CD8-positive, alpha-beta memory T cell (primary cell): ENCODE data around the gene CD99. TPM values are rescaled to one million over a fixed set of nuclear protein-coding genes. Genes with fewer than 3 reads are reported as not detected.
A peak's percentile ranks its signal among the peaks of the same experiment; 100 is the strongest.
"Not testable (repeated sequence)": the region's sequence is repeated elsewhere in the genome, so short reads cannot be mapped to it uniquely, and the experiment has no call there.

ENCODE experiments used
- CTCF ChIA-PET: fragments of 350-600 bp; sonication (Branson Sonifier 250); formaldehyde crosslinking; loops from one replicate; lab custom pipeline; 2021; ENCODE audit warnings: antibody characterized with exemption; lab: Charles Lee
- POLR2A ChIA-PET: fragments of 350-600 bp; sonication (Branson Sonifier 250); formaldehyde crosslinking; loops from one replicate; lab custom pipeline; 2021; ENCODE audit warnings: antibody characterized with exemption; lab: Charles Lee
- DNase-seq, 5 donors: peaks; one replicate each; pipeline versions ENCODE4 v3.0.0 to v3.0.0-alpha.2; 2020 to 2022; ENCODE audit warnings: mixed read lengths in 1 of 5
- H3K27ac ChIP-seq: one replicate; pipeline ENCODE4 v1.7.0; 2013; ENCODE audit warnings: low read depth, mild to moderate bottlenecking, low read length, moderate library complexity
- H3K27me3 ChIP-seq: 2 replicates; pipeline ENCODE4 v1.7.0; 2013; ENCODE audit warnings: low read length, mild to moderate bottlenecking; ENCODE audit not compliant: insufficient read depth, poor library complexity, severe bottlenecking
- H3K36me3 ChIP-seq: 2 replicates; pipeline ENCODE4 v1.7.0; 2013; ENCODE audit warnings: mild to moderate bottlenecking, low read length, moderate library complexity; ENCODE audit not compliant: insufficient read depth
- H3K4me1 ChIP-seq: 2 replicates; pipeline ENCODE4 v1.7.0; 2013; ENCODE audit warnings: mild to moderate bottlenecking, low read length, moderate library complexity; ENCODE audit not compliant: insufficient read depth
- H3K4me3 ChIP-seq: 2 replicates; pipeline ENCODE4 v1.7.0; 2013; ENCODE audit warnings: mild to moderate bottlenecking, low read length
- H3K9me3 ChIP-seq: 2 replicates; pipeline ENCODE4 v1.7.0; 2013; ENCODE audit warnings: mild to moderate bottlenecking, low read length
- H3K27ac Mint-ChIP-seq, 8 donors: one replicate each; pipeline ENCODE4 v1.8.0; 2020 to 2021; ENCODE audit warnings: mixed read lengths in 8 of 8, mild to moderate bottlenecking in 6 of 8, inconsistent platforms in 3 of 8, moderate library complexity in 3 of 8
- H3K27me3 Mint-ChIP-seq, 2 donors: one replicate each; pipeline ENCODE4 v1.8.0; 2020 to 2021; ENCODE audit warnings: mixed read lengths in 2 of 2, mild to moderate bottlenecking in 1 of 2, moderate library complexity in 1 of 2
- H3K36me3 Mint-ChIP-seq, 3 donors: one replicate each; pipeline ENCODE4 v1.8.0; 2020 to 2021; ENCODE audit warnings: mixed read lengths in 3 of 3, inconsistent platforms in 1 of 3, mild to moderate bottlenecking in 1 of 3
- H3K4me1 Mint-ChIP-seq, 3 donors: one replicate each; pipeline ENCODE4 v1.8.0; 2020 to 2021; ENCODE audit warnings: mixed read lengths in 3 of 3, inconsistent platforms in 1 of 3, mild to moderate bottlenecking in 1 of 3
- H3K4me3 Mint-ChIP-seq, 7 donors: one replicate each; pipeline ENCODE4 v1.8.0; 2020 to 2021; ENCODE audit warnings: mixed read lengths in 7 of 7, mild to moderate bottlenecking in 6 of 7, moderate library complexity in 4 of 7, inconsistent platforms in 2 of 7
- H3K9me3 Mint-ChIP-seq, 5 donors: one replicate each; pipeline ENCODE4 v1.8.0; 2020 to 2022; ENCODE audit warnings: mixed read lengths in 5 of 5, mild to moderate bottlenecking in 3 of 5, moderate library complexity in 2 of 5, inconsistent platforms in 1 of 5
- polyA plus RNA-seq: library from polyadenylated mRNA; unstranded; fragments of 300-500 nt; fragmentation: Illumina TruSeq; gene quantifications from one replicate; pipeline ENCODE4 v1.2.3, GENCODE V29; 2021
- total RNA-seq, 2 experiments: library from RNA; stranded (reverse); gene quantifications; one replicate each; pipeline ENCODE4 v1.2.3, GENCODE V29; 2021

CD99 gene
- total and polyA plus RNA-seq, 3 experiments from 2014 or later, result 234 to 548 (median 240) TPM

GRCh38 chrX:2714551-2714950 lies 23.5 kb downstream of the CD99 start:
- Mint-ChIP-seq H3K4me1 (peaks cover 30 to 43% (median 39%) of the 10 kb centered on the region in 3 donors), H3K36me3 (peaks cover 7 to 61% (median 12%) of the 10 kb centered on the region in 3 donors), H3K9me3 (no peaks in the 10 kb centered on the region), H3K4me3 (peak overlapping the region in 1 of 7 donors; percentile 37), H3K27ac (peak overlapping the region in 7 of 8 donors; percentile 48 to 75 (median 58)), H3K27me3 (no peaks in the 10 kb centered on the region)
- no peak for DNase-seq
- CTCF ChIA-PET, result no interaction called here
- H3K27me3 ChIP-seq, result no peaks in the 10 kb centered on the region
- no peak overlapping the region for H3K27ac ChIP-seq
- peaks cover 31% of the 10 kb centered on the region for H3K4me1 ChIP-seq
- no peak overlapping the region for H3K4me3 ChIP-seq
- H3K9me3 ChIP-seq, result no peaks in the 10 kb centered on the region
- POLR2A ChIA-PET, result no interaction called here
- H3K36me3 ChIP-seq, result peaks cover 35% of the 10 kb centered on the region

- POLR2A ChIA-PET, result no interaction called here
- peaks cover 40% of the 10 kb centered on the region for H3K36me3 ChIP-seq
- no peaks in the 10 kb centered on the region for H3K9me3 Mint-ChIP-seq
- H3K4me3 ChIP-seq, result no peak overlapping the region
- peak overlapping the region in 2 of 7 donors; percentile 11 to 48 for H3K4me3 Mint-ChIP-seq
- CTCF ChIA-PET, result no interaction called here
- peaks cover 13 to 67% (median 18%) of the 10 kb centered on the region in 3 donors for H3K36me3 Mint-ChIP-seq
- no peaks in the 10 kb centered on the region for H3K27me3 ChIP-seq
- no peak overlapping the region for H3K27ac ChIP-seq
- DNase-seq, result no peak
- peaks cover 25% of the 10 kb centered on the region for H3K4me1 ChIP-seq
- H3K4me1 Mint-ChIP-seq, result peaks cover 24 to 38% (median 33%) of the 10 kb centered on the region in 3 donors
- no peaks in the 10 kb centered on the region for H3K27me3 Mint-ChIP-seq
- peak overlapping the region; percentile 34 to 80 (median 58) for H3K27ac Mint-ChIP-seq
- H3K9me3 ChIP-seq, result no peaks in the 10 kb centered on the region
Observed at GRCh38 chrX:2715066-2715600, 24.0 kb downstream of the CD99 start.

- H3K36me3 Mint-ChIP-seq, result peaks cover 15 to 79% (median 18%) of the 10 kb centered on the region in 3 donors
Observed at GRCh38 chrX:2717312-2717711, 26.2 kb downstream of the CD99 start.

GRCh38 chrX:2718821-2719220 lies 27.7 kb downstream of the CD99 start:
- Histone ChIP-seq H3K36me3 (peaks cover 48% of the 10 kb centered on the region), H3K4me1 (peaks cover 16% of the 10 kb centered on the region), H3K4me3 (no peak overlapping the region), H3K9me3 (no peaks in the 10 kb centered on the region), H3K27ac (no peak overlapping the region), H3K27me3 (no peaks in the 10 kb centered on the region)
- Mint-ChIP-seq H3K9me3 (no peaks in the 10 kb centered on the region), H3K36me3 (peaks cover 15 to 91% (median 20%) of the 10 kb centered on the region in 3 donors), H3K4me1 (peaks cover 15 to 29% (median 19%) of the 10 kb centered on the region in 3 donors), H3K27ac (peak overlapping the region in 3 of 8 donors; percentile 9 to 82 (median 65)), H3K4me3 (no peak overlapping the region), H3K27me3 (no peaks in the 10 kb centered on the region)
- CTCF ChIA-PET, result no interaction called here
- no peak for DNase-seq
- POLR2A ChIA-PET, result no interaction called here

More at GRCh38 chrX:2717312-2717711, 26.2 kb downstream of the CD99 start:
- H3K4me3 Mint-ChIP-seq, result no peak overlapping the region
- H3K27me3 Mint-ChIP-seq, result no peaks in the 10 kb centered on the region
- no peaks in the 10 kb centered on the region for H3K9me3 Mint-ChIP-seq
- no peak overlapping the region for H3K27ac ChIP-seq
- H3K4me1 ChIP-seq, result peaks cover 16% of the 10 kb centered on the region
- no peaks in the 10 kb centered on the region for H3K27me3 ChIP-seq
- DNase-seq, result no peak
- H3K36me3 ChIP-seq, result peaks cover 43% of the 10 kb centered on the region
- H3K4me1 Mint-ChIP-seq, result peaks cover 15 to 27% (median 19%) of the 10 kb centered on the region in 3 donors
- no peak overlapping the region for H3K4me3 ChIP-seq
- H3K27ac Mint-ChIP-seq, result peak overlapping the region in 6 of 8 donors; percentile 17 to 85 (median 36)
- H3K9me3 ChIP-seq, result no peaks in the 10 kb centered on the region
- ChIA-PET POLR2A (no interaction called here), CTCF (no interaction called here)

- H3K27ac Mint-ChIP-seq, result peak overlapping the region in 2 of 8 donors; percentile 9 to 47
- no peak overlapping the region for H3K27ac ChIP-seq
- H3K36me3 Mint-ChIP-seq, result peaks cover 20 to 88% (median 22%) of the 10 kb centered on the region in 3 donors
- ChIA-PET CTCF (no interaction called here), POLR2A (no interaction called here)
- H3K9me3 ChIP-seq, result no peaks in the 10 kb centered on the region
- H3K4me1 ChIP-seq, result peaks cover 10% of the 10 kb centered on the region
- no peak overlapping the region for H3K4me3 Mint-ChIP-seq
- peaks cover 45% of the 10 kb centered on the region for H3K36me3 ChIP-seq
- peaks cover 15 to 23% (median 19%) of the 10 kb centered on the region in 3 donors for H3K4me1 Mint-ChIP-seq
- no peak for DNase-seq
- no peaks in the 10 kb centered on the region for H3K27me3 Mint-ChIP-seq
- no peaks in the 10 kb centered on the region for H3K9me3 Mint-ChIP-seq
- no peaks in the 10 kb centered on the region for H3K27me3 ChIP-seq
- no peak overlapping the region for H3K4me3 ChIP-seq
Observed at GRCh38 chrX:2719774-2720447, 28.8 kb downstream of the CD99 start.

- peak overlapping the region in 3 of 8 donors; percentile 22 to 84 (median 50) for H3K27ac Mint-ChIP-seq
- Histone ChIP-seq H3K27me3 (no peaks in the 10 kb centered on the region), H3K27ac (no peak overlapping the region), H3K4me3 (no peak overlapping the region), H3K9me3 (no peaks in the 10 kb centered on the region), H3K36me3 (peaks cover 46% of the 10 kb centered on the region), H3K4me1 (no peaks in the 10 kb centered on the region)
- ChIA-PET POLR2A (no interaction called here), CTCF (no interaction called here)
- H3K9me3 Mint-ChIP-seq, result no peaks in the 10 kb centered on the region
- peaks cover 22 to 86% (median 25%) of the 10 kb centered on the region in 3 donors for H3K36me3 Mint-ChIP-seq
- H3K4me3 Mint-ChIP-seq, result no peak overlapping the region
- no peaks in the 10 kb centered on the region for H3K27me3 Mint-ChIP-seq
- no peak for DNase-seq
- peaks cover 6 to 7% (median 6%) of the 10 kb centered on the region in 3 donors for H3K4me1 Mint-ChIP-seq
Observed at GRCh38 chrX:2723286-2723879, 32.3 kb downstream of the CD99 start.

GRCh38 chrX:2727264-2727663 lies 36.2 kb downstream of the CD99 start:
- POLR2A ChIA-PET, H3K4me1 ChIP-seq, H3K9me3 ChIP-seq, H3K4me3 ChIP-seq, H3K4me3 Mint-ChIP-seq, DNase-seq, CTCF ChIA-PET, H3K27me3 ChIP-seq, H3K27ac ChIP-seq, H3K27ac Mint-ChIP-seq, H3K9me3 Mint-ChIP-seq, H3K27me3 Mint-ChIP-seq: not testable (repeated sequence)
- Mint-ChIP-seq H3K4me1 (peaks cover 8 to 18% (median 10%) of the 10 kb centered on the region in 3 donors), H3K36me3 (peaks cover 10 to 87% (median 26%) of the 10 kb centered on the region in 3 donors)
- H3K36me3 ChIP-seq, result peaks cover 42% of the 10 kb centered on the region

GRCh38 chrX:2732076-2732475 lies 41.0 kb downstream of the CD99 start:
- Histone ChIP-seq H3K27ac (no peak overlapping the region), H3K9me3 (no peaks in the 10 kb centered on the region), H3K4me3 (no peak overlapping the region), H3K36me3 (peaks cover 31% of the 10 kb centered on the region), H3K27me3 (no peaks in the 10 kb centered on the region), H3K4me1 (no peaks in the 10 kb centered on the region)
- Mint-ChIP-seq H3K27me3 (no peaks in the 10 kb centered on the region), H3K36me3 (peaks cover 8 to 82% (median 24%) of the 10 kb centered on the region in 3 donors), H3K4me1 (peaks cover 15 to 28% (median 16%) of the 10 kb centered on the region in 3 donors), H3K9me3 (no peaks in the 10 kb centered on the region), H3K27ac (peak overlapping the region in 6 of 8 donors; percentile 60 to 89 (median 82)), H3K4me3 (no peak overlapping the region)
- ChIA-PET CTCF (no interaction called here), POLR2A (no interaction called here)
- DNase-seq, result no peak
